Skeletal muscle cell (primary cell): ENCODE results near the gene MMP17.
"Not testable (repeated sequence)": the region's sequence is repeated elsewhere in the genome, so short reads cannot be mapped to it uniquely, and the experiment has no call there.

Source experiments
- DNase-seq: peaks from one replicate; pipeline ENCODE4 v3.0.0-alpha.2; 2010; ENCODE audit warnings: low read depth
- H3K4me3 ChIP-seq: 2 replicates; pipeline ENCODE4 v1.5.1; 2011; ENCODE audit warnings: low read depth, mild to moderate bottlenecking, control low read depth, low read length, moderate library complexity

The MMP17 gene

GRCh38 chr12:131882804-131883520, 54.8 kb downstream of the MMP17 start:
- DNase-seq = no peak
- H3K4me3 ChIP-seq = no peak overlapping the region

GRCh38 chr12:131883521-131883900, 55.3 kb downstream of the MMP17 start:
- H3K4me3 ChIP-seq = no peak overlapping the region

GRCh38 chr12:131885076-131885475, 56.9 kb downstream of the MMP17 start:
- not testable (repeated sequence) for DNase-seq, H3K4me3 ChIP-seq

More at GRCh38 chr12:131883521-131883900, 55.3 kb downstream of the MMP17 start:
- DNase-seq = no peak

GRCh38 chr12:131885543-131886057, 57.4 kb downstream of the MMP17 start:
- DNase-seq = no peak
- H3K4me3 ChIP-seq = no peak overlapping the region

GRCh38 chr12:131891722-131892121, 63.5 kb downstream of the MMP17 start:
- DNase-seq, H3K4me3 ChIP-seq: not testable (repeated sequence)

GRCh38 chr12:131892711-131893604, 64.8 kb downstream of the MMP17 start:
- no peak for DNase-seq
- H3K4me3 ChIP-seq = no peak overlapping the region

- H3K4me3 ChIP-seq = peak overlapping the region; percentile 9
- no peak for DNase-seq
Observed at GRCh38 chr12:131893605-131894312, 65.6 kb downstream of the MMP17 start.

GRCh38 chr12:131894313-131894860, 66.2 kb downstream of the MMP17 start, which contains the start of gene ULK1:
Gene ULK1 (plus strand): TSS chr12:131894622. CDS start chr12:131895002, 380 bp downstream.
- peak within 1 kb of the TSS; percentile 63 for H3K4me3 ChIP-seq
- DNase-seq = peak; percentile 60

- no peak for DNase-seq
- H3K4me3 ChIP-seq = peak overlapping the region; percentile 63
Observed at GRCh38 chr12:131894981-131895639, 66.9 kb downstream of the MMP17 start.

GRCh38 chr12:131895640-131896079, 67.5 kb downstream of the MMP17 start:
- peak overlapping the region; percentile 63 for H3K4me3 ChIP-seq
- no peak for DNase-seq

GRCh38 chr12:131896080-131896810, 68.1 kb downstream of the MMP17 start:
- H3K4me3 ChIP-seq = peak overlapping the region; percentile 63
- DNase-seq = peak; percentile 66

GRCh38 chr12:131896811-131897270, 68.6 kb downstream of the MMP17 start:
- H3K4me3 ChIP-seq = peak overlapping the region; percentile 63
- DNase-seq = no peak

- H3K4me3 ChIP-seq = no peak overlapping the region
- DNase-seq = no peak
Observed at GRCh38 chr12:131897276-131897675, 69.1 kb downstream of the MMP17 start.

- no peak overlapping the region for H3K4me3 ChIP-seq
- no peak for DNase-seq
Observed at GRCh38 chr12:131897875-131898274, 69.7 kb downstream of the MMP17 start.

GRCh38 chr12:131900397-131900796, 72.2 kb downstream of the MMP17 start:
- no peak for DNase-seq
- no peak overlapping the region for H3K4me3 ChIP-seq
